Esophagus (tissue), 2 donors: ENCODE data around the gene CALM3. TPM values are rescaled to one million over a fixed set of nuclear protein-coding genes. Genes with fewer than 3 reads are reported as not detected.

Experiments used
- H3K27ac ChIP-seq, 2 donors: one replicate each; pipeline ENCODE4 v1.5.1; 2013; ENCODE audit warnings: low read depth in 2 of 2, mild to moderate bottlenecking in 2 of 2, inconsistent platforms in 1 of 2, low read length in 1 of 2, moderate library complexity in 1 of 2
- H3K27me3 ChIP-seq, 2 donors: one replicate each; pipeline ENCODE4 v1.6.1; 2013; ENCODE audit warnings: low read length in 2 of 2, control low read depth in 1 of 2, mild to moderate bottlenecking in 1 of 2; ENCODE audit not compliant: insufficient read depth in 2 of 2, control insufficient read depth in 1 of 2
- H3K36me3 ChIP-seq, 2 donors: one replicate each; pipeline ENCODE4 v1.6.1; 2013; ENCODE audit warnings: low read length in 1 of 2; ENCODE audit not compliant: control insufficient read depth in 2 of 2, insufficient read depth in 2 of 2
- H3K4me1 ChIP-seq, 2 donors: one replicate each; pipeline ENCODE4 v1.6.1; 2013; ENCODE audit warnings: low read length in 1 of 2; ENCODE audit not compliant: control insufficient read depth in 2 of 2, insufficient read depth in 2 of 2
- H3K4me3 ChIP-seq, 2 donors: one replicate each; pipeline ENCODE4 v1.5.1; 2013; ENCODE audit warnings: low read length in 2 of 2, mild to moderate bottlenecking in 2 of 2, low read depth in 1 of 2, moderate library complexity in 1 of 2
- H3K9me3 ChIP-seq, 2 donors: one replicate each; pipeline ENCODE4 v1.6.1; 2013; ENCODE audit warnings: mild to moderate bottlenecking in 2 of 2, low read depth in 1 of 2, low read length in 1 of 2, moderate library complexity in 1 of 2; ENCODE audit not compliant: control insufficient read depth in 2 of 2, insufficient read depth in 1 of 2
- WGBS, 2 donors: extraction: QIAGEN DNeasy Blood & Tissue Kit; methylation state at CpG; one replicate each; pipeline ENCODE4 v1.1.7; 2013; 5-methylcytosine and 5-hydroxymethylcytosine counted together
- polyA plus RNA-seq, 2 donors: library from polyadenylated mRNA; stranded (reverse); fragments of 200-250 nt; gene quantifications; one replicate each; pipeline ENCODE4 v1.2.3, GENCODE V29; 2013
- donor health status: healthy with polysubstance abuse.
- donor health status: Bipolar disorder and iron deficiency.

The CALM3 gene
- polyA plus RNA-seq, 2 donors = 87.0 to 90.8 TPM

- Histone ChIP-seq H3K4me3 (no peak overlapping the region), H3K9me3 (no peaks in the 10 kb centered on the region), H3K27ac (no peak overlapping the region), H3K4me1 (no peaks in the 10 kb centered on the region), H3K36me3 (no peaks in the 10 kb centered on the region), H3K27me3 (no peaks in the 10 kb centered on the region)
- WGBS, 2 donors = 77 to 80% methylated on average over 8 of the region's 8 CpGs
Measured at GRCh38 chr19:46573679-46574498, 27.2 kb upstream of the CALM3 start.

- no peak overlapping the region for H3K27ac ChIP-seq
- no peaks in the 10 kb centered on the region for H3K27me3 ChIP-seq
- no peak overlapping the region for H3K4me3 ChIP-seq
- H3K36me3 ChIP-seq = no peaks in the 10 kb centered on the region
- H3K9me3 ChIP-seq = no peaks in the 10 kb centered on the region
- H3K4me1 ChIP-seq = no peaks in the 10 kb centered on the region
- 36 to 51% methylated on average over 11 of the region's 11 CpGs for WGBS, 2 donors
Measured at GRCh38 chr19:46574533-46574932, 26.6 kb upstream of the CALM3 start.

GRCh38 chr19:46578450-46578849, 22.7 kb upstream of the CALM3 start:
- no peaks in the 10 kb centered on the region for H3K36me3 ChIP-seq
- no peaks in the 10 kb centered on the region for H3K27me3 ChIP-seq
- no peak overlapping the region for H3K27ac ChIP-seq
- WGBS, 2 donors = 96 to 98% methylated on average over 4 of the region's 4 CpGs
- H3K4me1 ChIP-seq = no peaks in the 10 kb centered on the region
- H3K4me3 ChIP-seq = no peak overlapping the region
- H3K9me3 ChIP-seq = no peaks in the 10 kb centered on the region

GRCh38 chr19:46579361-46579879, 21.7 kb upstream of the CALM3 start:
- H3K36me3 ChIP-seq = no peaks in the 10 kb centered on the region
- WGBS, 2 donors = 30 to 51% methylated on average over 8 of the region's 8 CpGs

GRCh38 chr19:46580247-46580646, 20.9 kb upstream of the CALM3 start:
- no peaks in the 10 kb centered on the region for H3K4me1 ChIP-seq
- no peak overlapping the region for H3K4me3 ChIP-seq
- no peaks in the 10 kb centered on the region for H3K9me3 ChIP-seq
- no peaks in the 10 kb centered on the region for H3K36me3 ChIP-seq
- H3K27ac ChIP-seq = no peak overlapping the region
- no peaks in the 10 kb centered on the region for H3K27me3 ChIP-seq
- 78 to 82% methylated on average over 2 of the region's 2 CpGs for WGBS, 2 donors

More at GRCh38 chr19:46579361-46579879, 21.7 kb upstream of the CALM3 start:
- H3K4me3 ChIP-seq = no peak overlapping the region
- H3K9me3 ChIP-seq = no peaks in the 10 kb centered on the region
- H3K4me1 ChIP-seq = no peaks in the 10 kb centered on the region
- no peak overlapping the region for H3K27ac ChIP-seq
- H3K27me3 ChIP-seq = no peaks in the 10 kb centered on the region

GRCh38 chr19:46585539-46585938, 15.6 kb upstream of the CALM3 start:
- Histone ChIP-seq H3K9me3 (no peaks in the 10 kb centered on the region), H3K36me3 (no peaks in the 10 kb centered on the region), H3K27ac (no peak overlapping the region), H3K4me1 (no peaks in the 10 kb centered on the region), H3K4me3 (no peak overlapping the region), H3K27me3 (no peaks in the 10 kb centered on the region)
- whole genome bisulfite sequencing, 2 donors = 92 to 98% methylated on average over 1 of the region's 1 CpG

- H3K9me3 ChIP-seq = no peaks in the 10 kb centered on the region
- no peaks in the 10 kb centered on the region for H3K4me1 ChIP-seq
- no peak overlapping the region for H3K4me3 ChIP-seq
- no peak overlapping the region for H3K27ac ChIP-seq
- H3K36me3 ChIP-seq = no peaks in the 10 kb centered on the region
- 76 to 78% methylated on average over 4 of the region's 4 CpGs for WGBS, 2 donors
- H3K27me3 ChIP-seq = no peaks in the 10 kb centered on the region
Measured at GRCh38 chr19:46586294-46586693, 14.8 kb upstream of the CALM3 start.

- WGBS, 2 donors = 82 to 84% methylated on average over 3 of the region's 3 CpGs
- Histone ChIP-seq H3K27me3 (no peaks in the 10 kb centered on the region), H3K4me3 (no peak overlapping the region), H3K9me3 (no peaks in the 10 kb centered on the region), H3K36me3 (no peaks in the 10 kb centered on the region), H3K27ac (no peak overlapping the region), H3K4me1 (no peaks in the 10 kb centered on the region)
Measured at GRCh38 chr19:46587861-46588260, 13.3 kb upstream of the CALM3 start.

GRCh38 chr19:46591254-46591653, 9.9 kb upstream of the CALM3 start:
- 94 to 95% methylated on average over 4 of the region's 4 CpGs for WGBS, 2 donors
- Histone ChIP-seq H3K36me3 (no peaks in the 10 kb centered on the region), H3K4me3 (no peak overlapping the region), H3K27ac (no peak overlapping the region), H3K27me3 (no peaks in the 10 kb centered on the region), H3K4me1 (no peaks in the 10 kb centered on the region), H3K9me3 (no peaks in the 10 kb centered on the region)

- Histone ChIP-seq H3K27me3 (no peaks in the 10 kb centered on the region), H3K4me3 (no peak overlapping the region), H3K27ac (no peak overlapping the region), H3K4me1 (no peaks in the 10 kb centered on the region), H3K36me3 (no peaks in the 10 kb centered on the region), H3K9me3 (no peaks in the 10 kb centered on the region)
- 85 to 86% methylated on average over 3 of the region's 3 CpGs for WGBS, 2 donors
Measured at GRCh38 chr19:46591870-46592269, 9.3 kb upstream of the CALM3 start.
